Measurements from ENCODE around the gene PLCZ1.
"Not testable (repeated sequence)": the region's sequence is repeated elsewhere in the genome, so short reads cannot be mapped to it uniquely, and the experiment has no call there.

The PLCZ1 gene

GRCh38 chr12:18737819-18738218 lies at the start of gene PLCZ1, which contains the start of gene CAPZA3:
Gene PLCZ1 (minus strand): TSS chr12:18738012. CDS start chr12:18737371, 641 bp downstream.
Gene CAPZA3 (plus strand): TSS chr12:18738119. CDS start chr12:18738269, 150 bp downstream.
- DNase-seq (ENCODE audit: low read depth, low spot score) = no peak

GRCh38 chr12:18785465-18785864 lies 47.7 kb upstream of the PLCZ1 start:
- not testable (repeated sequence) for DNase-seq (ENCODE audit: low read depth, low spot score)

GRCh38 chr12:18782827-18783226 lies 45.0 kb upstream of the PLCZ1 start:
- no peak for DNase-seq (ENCODE audit: low read depth, low spot score)

- not testable (repeated sequence) for DNase-seq (ENCODE audit: low read depth, low spot score)
These were observed 28.7 kb upstream of the PLCZ1 start for GRCh38 chr12:18766479-18766878.

GRCh38 chr12:18755341-18755740 lies 17.5 kb upstream of the PLCZ1 start:
- no peak for DNase-seq (ENCODE audit: low read depth, low spot score)

- DNase-seq (ENCODE audit: low read depth, low spot score) = no peak
These were observed 16.4 kb upstream of the PLCZ1 start for GRCh38 chr12:18754124-18754707.

- no peak for DNase-seq (ENCODE audit: low read depth, low spot score)
These were observed 15.8 kb upstream of the PLCZ1 start for GRCh38 chr12:18753481-18754123.

GRCh38 chr12:18752947-18753346 lies 15.1 kb upstream of the PLCZ1 start:
- no peak for DNase-seq (ENCODE audit: low read depth, low spot score)

GRCh38 chr12:18752280-18752920 lies 14.6 kb upstream of the PLCZ1 start:
- DNase-seq (ENCODE audit: low read depth, low spot score) = no peak

GRCh38 chr12:18751866-18752265 lies 14.1 kb upstream of the PLCZ1 start:
- no peak for DNase-seq (ENCODE audit: low read depth, low spot score)

- no peak for DNase-seq (ENCODE audit: low read depth, low spot score)
These were observed 12.3 kb upstream of the PLCZ1 start for GRCh38 chr12:18750085-18750484.

GRCh38 chr12:18749386-18749957 lies 11.7 kb upstream of the PLCZ1 start:
- no peak for DNase-seq (ENCODE audit: low read depth, low spot score)

GRCh38 chr12:18747895-18748294 lies 10.1 kb upstream of the PLCZ1 start:
- DNase-seq (ENCODE audit: low read depth, low spot score) = no peak

- no peak for DNase-seq (ENCODE audit: low read depth, low spot score)
These were observed 6.7 kb downstream of the PLCZ1 start for GRCh38 chr12:18731156-18731555.

GRCh38 chr12:18723752-18724151 lies 14.1 kb downstream of the PLCZ1 start:
- DNase-seq (ENCODE audit: low read depth, low spot score) = no peak

- DNase-seq (ENCODE audit: low read depth, low spot score) = no peak
These were observed 16.4 kb downstream of the PLCZ1 start for GRCh38 chr12:18721452-18721851.

- DNase-seq (ENCODE audit: low read depth, low spot score) = no peak
These were observed 17.1 kb downstream of the PLCZ1 start for GRCh38 chr12:18720690-18721089.

- DNase-seq (ENCODE audit: low read depth, low spot score) = no peak
These were observed 17.8 kb downstream of the PLCZ1 start for GRCh38 chr12:18719922-18720510.

GRCh38 chr12:18718462-18718861 lies 19.4 kb downstream of the PLCZ1 start:
- no peak for DNase-seq (ENCODE audit: low read depth, low spot score)

GRCh38 chr12:18716236-18716635 lies 21.6 kb downstream of the PLCZ1 start:
- DNase-seq (ENCODE audit: low read depth, low spot score) = no peak

- DNase-seq (ENCODE audit: low read depth, low spot score) = no peak
These were observed 31.0 kb downstream of the PLCZ1 start for GRCh38 chr12:18706798-18707197.

- no peak for DNase-seq (ENCODE audit: low read depth, low spot score)
These were observed 33.9 kb downstream of the PLCZ1 start for GRCh38 chr12:18703911-18704310.
